Erythroblast (primary cell): ENCODE measurements around the gene TEX264.

Experiments used
- GATA1 ChIP-seq: IDR thresholded peaks from 2 replicates; pipeline ENCODE4 v1.6.1; 2011; ENCODE audit warnings: low read depth, mild to moderate bottlenecking, control low read depth, low read length, moderate library complexity
- POLR2A ChIP-seq: IDR thresholded peaks from 2 replicates; pipeline ENCODE4 v1.6.1; 2011; ENCODE audit warnings: mild to moderate bottlenecking, low read length

DNA sequence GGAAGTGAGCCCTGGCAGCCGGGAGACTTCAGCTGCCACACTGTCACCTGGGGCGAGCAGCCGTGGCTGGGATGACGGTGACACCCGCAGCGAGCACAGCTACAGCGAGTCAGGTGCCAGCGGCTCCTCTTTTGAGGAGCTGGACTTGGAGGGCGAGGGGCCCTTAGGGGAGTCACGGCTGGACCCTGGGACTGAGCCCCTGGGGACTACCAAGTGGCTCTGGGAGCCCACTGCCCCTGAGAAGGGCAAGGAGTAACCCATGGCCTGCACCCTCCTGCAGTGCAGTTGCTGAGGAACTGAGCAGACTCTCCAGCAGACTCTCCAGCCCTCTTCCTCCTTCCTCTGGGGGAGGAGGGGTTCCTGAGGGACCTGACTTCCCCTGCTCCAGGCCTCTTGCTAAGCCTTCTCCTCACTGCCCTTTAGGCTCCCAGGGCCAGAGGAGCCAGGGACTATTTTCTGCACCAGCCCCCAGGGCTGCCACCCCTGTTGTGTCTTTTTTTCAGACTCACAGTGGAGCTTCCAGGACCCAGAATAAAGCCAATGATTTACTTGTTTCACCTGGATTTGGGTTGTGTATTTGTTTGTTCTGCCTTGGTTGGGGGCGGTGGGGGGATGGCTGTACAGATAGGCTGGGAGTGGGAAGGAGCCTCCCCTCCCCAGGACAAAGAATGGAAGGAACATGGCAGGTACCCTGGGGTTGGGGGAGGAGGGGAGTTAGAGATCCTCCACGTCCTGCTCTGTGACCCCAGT is 32.9 kb downstream of the TEX264 start:
- no peak for TF ChIP-seq POLR2A
- no peak for TF ChIP-seq GATA1
